Kidney epithelial cell (primary cell): Measurements from ENCODE around the gene OPN4. TPM values are rescaled to one million over a fixed set of nuclear protein-coding genes. Genes with fewer than 3 reads are reported as not detected.

Source experiments
- DNase-seq: peaks from one replicate; pipeline ENCODE4 v3.0.0-alpha.2; 2010; ENCODE audit warnings: low read depth
- H3K27me3 ChIP-seq: 2 replicates; pipeline ENCODE4 v1.6.0; 2011; ENCODE audit warnings: low read length; ENCODE audit not compliant: control insufficient read depth, insufficient read depth
- H3K36me3 ChIP-seq: 2 replicates; pipeline ENCODE4 v1.5.1; 2011; ENCODE audit warnings: low read length; ENCODE audit not compliant: control insufficient read depth, insufficient read depth
- H3K4me3 ChIP-seq: 2 replicates; pipeline ENCODE4 v1.5.1; 2011; ENCODE audit warnings: low read depth, mild to moderate bottlenecking, control low read depth, low read length
- total RNA-seq: library from RNA; depleted of rRNA; stranded (reverse); fragments of >200 nt; gene quantifications from 2 replicates; pipeline ENCODE4 v1.2.3, GENCODE V29; 2015
- TF ChIP-seq, protein P1 (sequence below): IDR thresholded peaks from 2 replicates; pipeline ENCODE4 v1.5.1; 2011; ENCODE audit warnings: mild to moderate bottlenecking, moderate library complexity, low read length, control low read depth, inconsistent platforms; ENCODE audit not compliant: insufficient read depth, poor library complexity, severe bottlenecking

Gene OPN4
- total RNA-seq, 1 donor from 2014 or later: not detected

DNA sequence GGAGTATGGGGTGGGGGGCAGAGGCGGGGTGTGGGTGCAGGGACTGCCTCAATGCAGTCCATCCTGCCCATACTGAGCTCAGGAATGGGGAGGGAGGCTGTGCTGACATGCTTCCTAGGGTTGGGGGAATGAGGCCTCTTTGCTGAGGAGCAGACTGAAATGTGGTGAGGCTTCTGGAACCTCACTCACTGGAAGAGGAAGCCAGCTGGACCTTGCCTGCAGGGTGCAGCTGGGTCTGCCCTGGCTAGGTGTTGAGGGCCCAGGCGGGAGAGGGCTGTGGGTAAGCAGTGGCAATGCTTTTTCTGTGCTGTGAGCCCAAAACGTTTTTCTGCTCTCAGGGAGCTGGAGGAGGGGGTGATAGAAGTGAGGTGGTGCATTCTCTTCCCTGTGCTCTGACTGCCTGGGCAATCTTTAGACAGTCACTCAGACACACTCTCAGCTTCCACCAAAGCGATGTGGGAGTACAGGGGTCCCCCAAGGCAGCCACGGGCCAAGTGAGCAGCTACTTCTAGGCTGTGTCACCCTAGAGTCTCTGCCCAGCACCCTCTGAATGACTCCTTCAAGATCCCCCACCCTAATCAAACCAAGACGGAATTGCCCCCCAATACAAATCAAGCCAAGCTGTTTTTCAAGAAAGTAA, 60.9 kb downstream of the OPN4 start:
- no peaks in the 10 kb centered on the region for H3K27me3 ChIP-seq
- no peak overlapping the region for H3K4me3 ChIP-seq
- TF ChIP-seq, protein P1, sequence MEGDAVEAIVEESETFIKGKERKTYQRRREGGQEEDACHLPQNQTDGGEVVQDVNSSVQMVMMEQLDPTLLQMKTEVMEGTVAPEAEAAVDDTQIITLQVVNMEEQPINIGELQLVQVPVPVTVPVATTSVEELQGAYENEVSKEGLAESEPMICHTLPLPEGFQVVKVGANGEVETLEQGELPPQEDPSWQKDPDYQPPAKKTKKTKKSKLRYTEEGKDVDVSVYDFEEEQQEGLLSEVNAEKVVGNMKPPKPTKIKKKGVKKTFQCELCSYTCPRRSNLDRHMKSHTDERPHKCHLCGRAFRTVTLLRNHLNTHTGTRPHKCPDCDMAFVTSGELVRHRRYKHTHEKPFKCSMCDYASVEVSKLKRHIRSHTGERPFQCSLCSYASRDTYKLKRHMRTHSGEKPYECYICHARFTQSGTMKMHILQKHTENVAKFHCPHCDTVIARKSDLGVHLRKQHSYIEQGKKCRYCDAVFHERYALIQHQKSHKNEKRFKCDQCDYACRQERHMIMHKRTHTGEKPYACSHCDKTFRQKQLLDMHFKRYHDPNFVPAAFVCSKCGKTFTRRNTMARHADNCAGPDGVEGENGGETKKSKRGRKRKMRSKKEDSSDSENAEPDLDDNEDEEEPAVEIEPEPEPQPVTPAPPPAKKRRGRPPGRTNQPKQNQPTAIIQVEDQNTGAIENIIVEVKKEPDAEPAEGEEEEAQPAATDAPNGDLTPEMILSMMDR: no peak
- H3K36me3 ChIP-seq: no peaks in the 10 kb centered on the region
- DNase-seq: no peak

DNA sequence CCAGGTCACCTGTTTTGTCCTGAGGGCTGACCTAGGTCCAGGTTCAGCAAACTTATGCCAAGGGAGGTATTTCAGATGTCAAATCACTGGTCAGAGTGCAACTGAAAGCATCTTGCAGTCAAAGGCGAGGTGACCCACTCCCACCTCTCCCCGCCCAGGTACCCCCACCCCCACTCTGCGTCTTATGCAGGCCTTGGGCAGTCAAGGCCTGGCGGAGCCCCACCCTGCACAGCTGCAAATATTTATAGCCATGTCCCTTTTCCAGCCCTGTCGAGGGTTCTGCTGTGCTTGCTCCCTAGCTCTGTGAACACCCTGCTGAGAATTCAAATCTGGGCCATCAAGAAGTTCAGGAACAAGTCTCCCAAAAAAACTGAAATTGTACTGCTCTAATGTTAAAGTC, 61.5 kb downstream of the OPN4 start:
- Histone ChIP-seq H3K36me3 (no peaks in the 10 kb centered on the region), H3K4me3 (no peak overlapping the region), H3K27me3 (no peaks in the 10 kb centered on the region)
- TF ChIP-seq, protein P1: no peak
- DNase-seq: no peak

Other genes starting within 250 kb of the OPN4 start
- 29.6 and 29.7 TPM in 2 replicates for gene WAPL, start 132.8 kb upstream of the OPN4 start, total RNA-seq
- gene LDB3, start 14.0 kb downstream of the OPN4 start, total RNA-seq: 0.17 and 0.34 TPM in 2 replicates
- 22.1 and 38.1 TPM in 2 replicates for gene BMPR1A, start 102.1 kb downstream of the OPN4 start, total RNA-seq